Spleen (tissue), 7 donors: ENCODE results near the gene IFNL1.

ENCODE experiments used
- POLR2A ChIP-seq, 3 donors: fragments of 450-650 bp; IDR thresholded peaks; one replicate each; pipeline ENCODE4 v1.5.1; 2017; ENCODE audit warnings: antibody characterized with exemption in 3 of 3, mild to moderate bottlenecking in 1 of 3
- POLR2AphosphoS5 ChIP-seq, 3 donors: sonication (generic); formaldehyde crosslinking; IDR thresholded peaks; one replicate each; pipeline ENCODE4 v1.5.1; 2017; ENCODE audit warnings: antibody characterized with exemption in 3 of 3
- TF ChIP-seq, protein P1 (sequence below), 11 experiments: fragments of 200-600 bp in 7 of 11; fragments of 450-650 bp in 4 of 11; sonication (generic) in 4 of 11; IDR thresholded peaks in 8 of 11; conservative IDR thresholded peaks in 3 of 11; 1 replicate in 7 of 11; 2 replicates in 4 of 11; pipeline versions ENCODE4 v1.4.0 to v1.8.0; 2016 to 2021; ENCODE audit warnings: antibody characterized with exemption in 11 of 11, inconsistent platforms in 4 of 11, mild to moderate bottlenecking in 1 of 11
- donor health status: DM: no; HTN: no; CAD: no; lungs with moderate emphysema.
- donor health status: DM: no; HTN: no; CAD: no.
- donor health status: DM: no; HTN: no; CAD: no.

DNA sequence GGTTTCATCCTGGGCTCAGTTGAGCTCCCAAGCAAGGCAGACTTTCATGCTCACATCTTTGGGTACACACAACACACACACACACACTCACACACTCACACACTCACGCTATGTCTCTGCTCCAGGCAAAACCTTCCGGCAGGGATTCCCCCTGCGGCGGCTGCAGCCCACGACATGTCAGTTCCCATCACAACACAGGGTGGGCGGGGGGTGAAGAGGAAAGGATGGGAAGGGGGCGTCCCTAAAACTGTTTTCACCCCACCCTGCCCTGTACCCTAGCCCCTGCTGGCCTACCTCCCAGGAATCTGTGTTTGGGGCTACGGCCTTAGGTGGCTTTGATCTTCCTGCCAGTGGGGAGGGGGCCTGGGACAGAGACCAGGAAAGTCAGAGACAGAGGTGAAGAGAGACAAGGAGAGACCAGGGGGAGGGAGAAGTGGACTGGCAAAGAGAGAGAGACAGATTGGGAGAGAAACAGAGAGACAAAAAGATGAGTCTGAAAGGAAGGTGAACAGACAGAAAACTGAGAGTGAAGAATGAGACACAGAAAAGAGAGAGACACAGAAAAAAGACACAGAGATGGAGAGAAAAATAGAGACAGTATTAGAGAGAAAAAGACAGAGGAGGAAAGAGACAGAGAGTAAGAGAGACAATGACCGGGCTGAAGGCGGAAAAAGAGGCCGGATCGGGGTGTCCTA is 20.6 kb downstream of the IFNL1 start:
- TF ChIP-seq, protein P1, sequence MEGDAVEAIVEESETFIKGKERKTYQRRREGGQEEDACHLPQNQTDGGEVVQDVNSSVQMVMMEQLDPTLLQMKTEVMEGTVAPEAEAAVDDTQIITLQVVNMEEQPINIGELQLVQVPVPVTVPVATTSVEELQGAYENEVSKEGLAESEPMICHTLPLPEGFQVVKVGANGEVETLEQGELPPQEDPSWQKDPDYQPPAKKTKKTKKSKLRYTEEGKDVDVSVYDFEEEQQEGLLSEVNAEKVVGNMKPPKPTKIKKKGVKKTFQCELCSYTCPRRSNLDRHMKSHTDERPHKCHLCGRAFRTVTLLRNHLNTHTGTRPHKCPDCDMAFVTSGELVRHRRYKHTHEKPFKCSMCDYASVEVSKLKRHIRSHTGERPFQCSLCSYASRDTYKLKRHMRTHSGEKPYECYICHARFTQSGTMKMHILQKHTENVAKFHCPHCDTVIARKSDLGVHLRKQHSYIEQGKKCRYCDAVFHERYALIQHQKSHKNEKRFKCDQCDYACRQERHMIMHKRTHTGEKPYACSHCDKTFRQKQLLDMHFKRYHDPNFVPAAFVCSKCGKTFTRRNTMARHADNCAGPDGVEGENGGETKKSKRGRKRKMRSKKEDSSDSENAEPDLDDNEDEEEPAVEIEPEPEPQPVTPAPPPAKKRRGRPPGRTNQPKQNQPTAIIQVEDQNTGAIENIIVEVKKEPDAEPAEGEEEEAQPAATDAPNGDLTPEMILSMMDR (IDR thresholded peaks at IDR 0.05 in 8 of 11, conservative IDR thresholded peaks at IDR 0.05 in 3 of 11), result no peak
- TF ChIP-seq POLR2A (IDR thresholded peaks at IDR 0.05) (no peak), POLR2AphosphoS5 (IDR thresholded peaks at IDR 0.05) (no peak)
